GM18499 (cell line): ENCODE measurements around the gene CEACAM1.
"Not testable (repeated sequence)": the region's sequence is repeated elsewhere in the genome, so short reads cannot be mapped to it uniquely, and the experiment has no call there.

Experiments used
- ATAC-seq: cut with Tn5 transposase; IDR thresholded peaks from one replicate; pipeline ENCODE4 v1.9.1; 2021; ENCODE audit warnings: moderate number of reproducible peaks; ENCODE audit not compliant: insufficient read depth, unreplicated experiment

CEACAM1 gene

GRCh38 chr19:42514449-42514848 lies 13.8 kb downstream of the CEACAM1 start:
- ATAC-seq, result no peak

DNA sequence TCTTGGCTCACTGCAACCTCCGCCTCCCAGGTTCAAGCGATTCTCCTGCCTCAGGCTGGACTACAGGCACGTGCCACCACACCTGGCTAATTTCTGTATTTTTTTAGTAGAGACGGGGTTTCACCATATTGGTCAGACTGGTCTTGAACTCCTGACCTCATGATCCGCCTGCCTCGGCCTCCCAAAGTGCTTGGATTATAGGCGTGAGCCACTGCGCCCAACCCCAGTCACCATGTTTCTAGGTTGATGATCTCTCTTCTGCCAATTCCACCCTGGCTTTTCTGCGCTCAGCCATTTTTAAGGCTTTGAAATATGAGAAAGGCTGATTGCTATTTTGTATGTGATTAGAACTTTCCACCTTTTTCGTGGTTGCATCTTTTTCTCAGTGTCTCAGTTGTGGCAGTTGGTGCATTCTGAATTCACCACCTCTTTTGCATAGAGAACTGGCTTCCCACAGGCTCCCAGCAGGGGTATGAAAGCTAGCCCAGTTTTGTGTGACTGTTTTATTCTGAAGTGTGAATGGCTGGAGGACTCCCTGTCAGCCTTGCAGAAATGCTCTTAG lies 15.5 kb downstream of the CEACAM1 start:
- no peak for ATAC-seq

GRCh38 chr19:42512130-42512636 lies 16.1 kb downstream of the CEACAM1 start:
- ATAC-seq, result no peak

DNA sequence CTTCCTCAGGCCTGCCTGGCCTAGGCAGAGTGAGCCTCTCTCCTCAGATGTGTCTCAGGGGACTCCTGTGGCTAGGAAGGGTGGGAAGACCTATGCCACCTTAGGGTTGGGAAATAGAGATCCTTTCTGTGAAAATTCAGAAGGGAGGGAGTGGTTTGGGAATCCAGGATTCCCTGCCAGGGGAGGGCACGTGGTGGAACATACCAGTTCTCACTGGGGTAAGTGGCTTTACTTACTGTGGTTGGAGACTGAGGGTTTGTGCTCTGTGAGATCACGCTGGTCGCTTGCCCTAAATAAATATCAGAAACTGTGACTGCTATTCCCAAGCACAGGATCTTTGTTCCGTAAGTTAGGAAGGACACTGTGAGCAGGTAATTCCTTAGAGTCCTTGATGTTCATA lies 16.9 kb downstream of the CEACAM1 start:
- ATAC-seq, result no peak

GRCh38 chr19:42508892-42509444 lies 19.3 kb downstream of the CEACAM1 start:
- no peak for ATAC-seq

- no peak for ATAC-seq
Measured at GRCh38 chr19:42505066-42505465, 23.2 kb downstream of the CEACAM1 start.

DNA sequence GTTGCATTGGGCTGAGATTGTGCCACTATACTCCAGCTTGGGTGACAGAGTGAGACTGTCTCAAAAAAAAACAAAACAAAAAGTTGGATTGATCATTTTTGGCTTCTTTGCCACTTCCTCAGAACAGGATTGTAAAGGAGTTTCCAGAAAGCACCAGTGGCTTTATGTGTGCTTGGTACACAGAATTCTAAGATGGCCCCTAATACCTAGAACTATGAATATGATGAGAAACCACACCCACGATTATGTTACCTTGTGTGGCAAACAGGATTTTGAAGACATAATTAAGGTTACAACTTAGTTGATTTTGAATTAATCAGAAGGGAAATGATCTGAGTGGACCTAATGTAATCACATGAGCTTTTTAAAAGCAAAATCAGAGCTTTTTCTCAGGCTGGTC lies 26.5 kb downstream of the CEACAM1 start:
- no peak for ATAC-seq

- ATAC-seq, result not testable (repeated sequence)
Measured at GRCh38 chr19:42501243-42501642, 27.0 kb downstream of the CEACAM1 start.

- no peak for ATAC-seq
Measured at GRCh38 chr19:42498169-42498757, 30.0 kb downstream of the CEACAM1 start.

DNA sequence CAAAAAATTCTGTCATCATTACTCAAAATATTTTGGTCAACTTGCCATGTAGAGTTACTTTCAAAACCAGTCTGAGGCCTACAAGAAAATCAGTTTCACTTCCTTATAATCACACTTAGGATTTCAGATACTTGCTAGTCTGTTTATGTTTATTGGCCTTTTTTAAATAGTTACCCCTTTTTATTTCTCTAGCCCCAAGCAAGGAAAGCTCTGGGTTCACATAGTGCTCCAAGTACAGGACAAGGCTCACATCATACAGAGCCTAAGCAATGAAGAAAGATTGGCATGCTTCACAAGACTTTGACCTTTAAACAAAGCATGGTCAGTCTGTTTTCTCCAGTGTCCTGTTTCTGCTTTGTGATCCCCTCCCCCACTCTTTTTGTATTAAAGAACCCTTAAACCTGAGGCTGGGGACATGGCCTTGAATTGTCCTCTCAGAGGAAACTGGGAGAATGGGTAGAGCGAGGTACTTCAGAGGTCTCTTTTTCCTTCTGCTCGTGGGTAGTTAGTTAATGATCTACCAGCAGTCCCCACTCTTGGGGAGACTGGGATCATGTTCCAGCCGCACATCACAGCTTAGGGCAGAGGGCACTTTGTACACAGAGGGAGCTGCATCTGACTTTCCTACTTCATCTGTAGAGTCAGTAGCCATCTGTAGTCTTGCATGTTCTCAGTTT lies 30.7 kb downstream of the CEACAM1 start:
- no peak for ATAC-seq

GRCh38 chr19:42496460-42497133 lies 31.7 kb downstream of the CEACAM1 start:
- no peak for ATAC-seq

- ATAC-seq, result no peak
Measured at GRCh38 chr19:42495663-42496062, 32.6 kb downstream of the CEACAM1 start.

DNA sequence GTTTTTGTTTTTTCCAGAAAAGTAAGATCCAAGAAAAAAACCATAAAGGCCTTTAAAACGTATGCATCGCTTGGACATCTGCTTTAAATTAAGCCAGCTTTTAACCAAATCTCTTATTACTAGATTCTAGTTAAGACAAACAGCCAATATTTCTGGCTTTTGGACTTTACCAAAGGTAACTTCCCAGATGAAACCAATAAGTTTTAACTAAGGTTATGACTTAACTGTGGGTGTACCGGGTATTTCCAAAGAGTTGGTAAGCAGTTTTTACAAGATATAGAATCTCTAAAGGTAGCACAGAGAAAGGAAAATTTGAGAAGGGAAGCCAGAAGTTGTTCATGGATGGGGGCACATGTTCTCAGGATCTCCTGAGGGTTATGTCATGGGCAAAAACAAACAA lies 34.0 kb downstream of the CEACAM1 start:
- no peak for ATAC-seq

DNA sequence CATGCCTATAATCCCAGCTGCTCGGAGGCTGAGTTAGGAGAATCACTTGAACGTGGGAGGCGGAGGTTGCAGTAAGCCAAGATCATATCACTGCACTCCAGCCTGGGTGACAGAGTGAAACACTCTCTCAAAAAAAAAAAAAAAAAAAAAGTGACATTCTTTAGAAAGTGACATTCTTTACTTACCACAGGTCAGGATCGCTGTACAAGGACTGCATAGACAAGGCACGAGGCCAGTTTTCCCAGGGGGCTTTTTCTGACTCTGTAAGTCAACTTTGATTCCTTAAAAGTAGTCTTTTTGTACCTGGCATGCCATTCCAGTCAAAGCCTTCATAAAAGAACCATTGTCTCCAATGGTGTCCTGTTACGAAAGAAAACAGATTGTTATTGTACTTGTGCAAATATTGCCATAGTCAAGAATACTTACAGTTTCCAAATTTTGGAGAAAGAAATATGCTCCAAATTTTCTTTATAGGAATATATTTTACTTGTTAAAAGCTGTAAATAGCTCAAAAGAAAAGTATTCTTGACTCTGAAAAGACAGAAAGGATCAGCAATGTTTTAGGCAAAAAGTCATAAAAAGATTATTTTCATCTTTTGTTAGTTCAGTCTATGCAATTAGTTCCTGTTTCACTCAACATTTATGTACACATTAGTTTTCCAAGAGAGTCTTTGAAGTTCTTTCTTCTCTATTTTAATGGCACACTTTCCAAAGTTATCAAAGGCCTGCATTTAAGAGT lies 39.3 kb downstream of the CEACAM1 start:
- ATAC-seq, result no peak

DNA sequence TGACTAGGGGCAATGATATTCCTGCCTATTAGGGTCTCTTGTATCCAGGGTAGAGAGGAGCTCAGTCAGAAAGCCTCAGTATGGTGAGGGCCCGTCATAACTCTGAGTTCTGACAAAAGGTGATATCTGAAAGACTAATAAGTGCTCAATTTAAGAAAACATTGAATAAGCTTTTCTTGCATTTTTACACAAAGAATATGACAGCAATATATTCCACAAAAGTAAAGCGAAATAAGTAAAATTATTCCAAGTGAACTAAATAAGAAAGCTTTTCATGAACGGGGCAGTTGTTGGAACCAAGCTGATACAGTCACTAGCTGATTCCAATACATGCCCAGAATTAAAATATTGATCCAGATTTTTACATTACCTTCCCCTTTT lies 40.5 kb downstream of the CEACAM1 start:
- ATAC-seq, result no peak

GRCh38 chr19:42487032-42487797 lies 41.1 kb downstream of the CEACAM1 start:
- ATAC-seq, result no peak

DNA sequence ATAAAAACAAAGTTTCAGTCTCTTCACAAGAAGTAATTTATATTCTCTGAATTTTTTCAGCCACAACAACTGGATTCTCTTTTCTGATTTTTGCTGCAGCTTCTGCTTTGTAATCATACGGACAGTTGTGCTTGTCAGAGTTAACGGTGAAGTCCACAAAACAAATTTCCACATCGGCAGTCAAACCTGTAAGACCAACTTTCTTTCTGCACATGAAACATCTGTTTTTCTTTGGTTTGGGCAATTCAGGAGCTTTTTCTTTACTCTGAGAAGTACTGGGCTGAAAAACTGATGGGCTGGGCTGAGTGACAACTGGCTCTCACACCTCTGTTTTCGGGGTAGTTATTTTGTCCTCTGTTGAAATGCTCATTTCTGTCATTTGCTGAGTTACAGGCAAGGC lies 43.2 kb downstream of the CEACAM1 start:
- ATAC-seq, result not testable (repeated sequence)

DNA sequence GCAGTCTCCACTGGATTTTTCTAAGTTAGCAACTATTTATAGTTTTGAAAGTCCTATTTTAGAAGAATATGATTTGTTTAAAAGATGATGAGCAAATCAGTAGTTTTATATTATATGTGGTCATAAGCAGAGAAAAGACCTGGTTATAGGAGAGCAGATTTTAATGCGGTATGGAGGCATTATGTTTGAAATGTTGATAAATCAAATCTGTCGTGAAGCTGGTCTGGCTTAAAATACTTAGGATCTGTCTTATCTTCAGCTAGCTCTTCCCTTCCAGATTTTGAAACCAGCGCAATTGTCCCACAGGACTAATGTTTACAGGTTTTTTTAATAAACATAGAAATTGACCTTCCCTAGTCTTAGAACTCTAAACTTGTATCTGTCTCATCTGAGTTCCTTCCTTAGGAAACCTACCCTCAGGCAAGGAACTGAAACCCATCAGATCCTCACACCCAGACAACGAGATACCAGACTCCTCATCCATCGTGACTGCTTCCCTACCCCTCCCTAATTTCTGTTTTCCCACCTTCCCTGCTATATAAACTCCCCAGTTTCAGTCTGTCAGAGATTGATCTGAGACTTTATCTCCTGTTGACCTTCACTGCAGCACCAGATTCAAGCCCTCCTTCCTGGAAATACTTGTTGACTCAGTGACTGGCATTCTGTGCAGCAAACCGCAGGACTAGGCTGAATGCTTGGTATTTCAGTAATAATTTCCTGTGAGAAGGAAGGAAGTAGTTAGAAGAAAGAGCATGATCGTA lies 47.8 kb downstream of the CEACAM1 start:
- no peak for ATAC-seq

DNA sequence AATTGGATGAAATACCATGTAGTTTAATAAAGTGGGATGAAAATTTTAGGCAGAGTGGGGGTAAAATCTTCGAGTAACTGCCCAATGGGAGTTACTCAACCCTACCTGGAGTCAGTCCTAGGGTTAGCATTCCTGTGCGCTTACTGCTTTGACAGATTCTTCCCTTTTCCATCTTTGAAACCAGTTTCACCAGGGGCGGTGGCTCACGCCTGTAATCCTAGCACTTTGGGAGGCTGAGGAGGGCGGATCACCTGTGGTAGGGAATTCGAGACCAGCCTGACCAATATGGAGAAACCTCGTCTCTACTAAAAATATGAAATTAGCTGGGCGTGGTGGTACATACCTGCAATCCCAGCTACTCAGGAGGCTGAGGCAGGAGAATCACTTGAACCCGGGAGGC lies 48.5 kb downstream of the CEACAM1 start:
- no peak for ATAC-seq
